Measurements from ENCODE around the gene NT5DC2.
"Not testable (repeated sequence)": the region's sequence is repeated elsewhere in the genome, so short reads cannot be mapped to it uniquely, and the experiment has no call there.

NT5DC2 gene

GRCh38 chr3:52536369-52537164, 2.9 kb upstream of the NT5DC2 start, which contains the start of gene UQCC5:
Gene UQCC5, plus strand, starts transcription at chr3:52536605. Its CDS starts 151 bp downstream, at chr3:52536756.
- DNase-seq, result peak; percentile 98

- DNase-seq, result no peak
These were observed 2.4 kb upstream of the NT5DC2 start for GRCh38 chr3:52536112-52536368.

- no peak for DNase-seq
These were observed 1.9 kb upstream of the NT5DC2 start for GRCh38 chr3:52535411-52536111.

GRCh38 chr3:52534281-52535183, 875 bp upstream of the NT5DC2 start:
- no peak for DNase-seq

- no peak for DNase-seq
These were observed 627 bp downstream of the NT5DC2 start for GRCh38 chr3:52532838-52533622.

GRCh38 chr3:52532517-52532837, 1.2 kb downstream of the NT5DC2 start:
- DNase-seq, result peak; percentile 37

DNA sequence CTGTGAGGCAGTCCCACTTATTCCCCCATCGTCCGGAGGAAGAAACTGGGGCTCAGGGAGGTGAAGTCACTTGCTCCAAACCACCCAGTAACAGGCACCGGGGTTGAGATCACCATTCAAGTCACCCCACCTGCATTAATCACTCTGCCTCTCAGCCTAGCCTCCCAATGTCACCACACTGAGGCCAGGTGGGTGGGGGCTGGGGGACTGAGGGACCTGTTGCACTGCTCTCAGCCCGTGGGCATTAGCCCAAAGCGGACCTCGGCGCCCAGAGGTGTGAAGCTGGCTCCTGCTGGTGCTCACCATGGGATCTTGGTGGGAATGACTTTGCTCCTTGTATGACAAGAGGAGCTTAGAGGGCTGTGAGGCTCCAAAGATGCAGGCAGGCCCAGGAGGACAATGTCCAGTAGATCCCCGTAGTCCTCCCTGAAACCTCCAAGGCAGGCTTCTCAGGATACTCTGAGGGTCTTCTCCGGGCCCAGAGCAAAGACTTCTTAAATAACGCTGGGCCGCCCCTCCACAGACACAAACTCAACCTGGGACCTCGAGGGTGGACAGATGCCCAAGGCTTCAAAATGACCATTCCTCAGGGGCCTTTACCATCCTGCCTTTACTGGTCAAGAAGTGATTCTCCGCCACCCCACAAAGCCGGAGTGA, 1.7 kb downstream of the NT5DC2 start:
- no peak for DNase-seq

DNA sequence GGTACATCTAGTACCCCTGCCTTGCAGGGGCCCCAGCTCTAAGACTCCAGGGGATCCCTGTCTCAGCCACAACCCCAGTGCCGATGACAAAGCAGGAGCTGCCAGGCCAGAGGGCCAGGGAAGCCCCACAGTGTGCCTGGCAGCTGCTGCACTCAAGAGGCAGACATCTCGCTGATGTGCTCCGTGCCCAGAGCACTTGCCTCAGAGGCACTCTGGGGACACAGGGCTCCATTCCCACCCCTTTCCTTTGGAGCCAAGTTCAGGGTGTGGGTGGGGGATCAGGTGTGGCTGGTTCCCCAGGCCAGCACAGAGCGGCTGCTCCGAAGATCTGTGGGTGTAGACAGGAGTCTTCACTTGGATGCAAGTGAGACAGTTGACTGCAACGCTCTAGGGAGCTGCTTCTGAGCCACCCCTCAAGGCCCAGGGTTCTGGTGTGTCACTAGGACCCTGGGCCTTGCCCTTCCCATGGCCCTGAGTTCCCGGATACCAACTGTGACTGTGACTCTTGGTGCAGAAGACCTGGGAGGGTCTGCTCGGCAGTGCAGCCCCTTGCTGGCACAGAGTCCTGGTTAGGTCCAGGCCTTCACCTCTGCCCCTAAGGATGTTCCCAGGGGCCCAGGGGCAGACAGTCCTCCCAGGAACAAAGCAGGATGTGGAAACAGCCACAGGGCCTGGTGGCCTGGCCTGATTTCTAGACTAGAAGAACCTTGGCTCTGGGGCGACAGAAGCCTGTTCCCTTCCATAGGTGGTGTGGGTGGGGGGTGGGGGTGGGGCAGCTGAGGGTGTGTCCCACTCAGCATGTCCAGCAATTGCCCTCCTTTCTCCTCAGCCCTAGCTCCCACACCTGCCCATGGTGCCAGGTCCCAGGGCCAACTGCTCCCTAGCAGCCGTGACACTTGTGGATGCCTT, 2.5 kb downstream of the NT5DC2 start:
- no peak for DNase-seq

- no peak for DNase-seq
These were observed 4.0 kb downstream of the NT5DC2 start for GRCh38 chr3:52529376-52530333.

GRCh38 chr3:52528586-52529375, 4.9 kb downstream of the NT5DC2 start:
- no peak for DNase-seq

- DNase-seq, result no peak
These were observed 5.7 kb downstream of the NT5DC2 start for GRCh38 chr3:52527732-52528585.

- no peak for DNase-seq
These were observed 6.5 kb downstream of the NT5DC2 start for GRCh38 chr3:52527039-52527731.

DNA sequence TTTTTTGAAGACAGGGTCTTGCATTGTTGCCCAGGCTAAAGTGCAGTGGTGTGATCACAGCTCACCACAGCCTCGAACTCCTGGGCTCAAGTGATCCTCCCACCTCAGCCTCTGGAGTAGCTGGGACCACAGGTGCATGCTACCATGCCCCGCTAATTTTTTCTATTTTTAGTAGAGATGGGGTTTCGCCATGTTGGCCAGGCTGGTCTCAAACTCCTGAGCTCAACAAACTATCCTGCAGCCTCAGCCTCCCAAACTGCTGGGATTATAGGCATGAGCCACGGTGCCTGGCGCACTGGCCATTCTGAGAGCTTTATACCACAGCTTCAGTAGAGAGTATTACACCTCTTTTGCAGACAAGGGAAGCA, 7.0 kb downstream of the NT5DC2 start:
- DNase-seq, result not testable (repeated sequence)

DNA sequence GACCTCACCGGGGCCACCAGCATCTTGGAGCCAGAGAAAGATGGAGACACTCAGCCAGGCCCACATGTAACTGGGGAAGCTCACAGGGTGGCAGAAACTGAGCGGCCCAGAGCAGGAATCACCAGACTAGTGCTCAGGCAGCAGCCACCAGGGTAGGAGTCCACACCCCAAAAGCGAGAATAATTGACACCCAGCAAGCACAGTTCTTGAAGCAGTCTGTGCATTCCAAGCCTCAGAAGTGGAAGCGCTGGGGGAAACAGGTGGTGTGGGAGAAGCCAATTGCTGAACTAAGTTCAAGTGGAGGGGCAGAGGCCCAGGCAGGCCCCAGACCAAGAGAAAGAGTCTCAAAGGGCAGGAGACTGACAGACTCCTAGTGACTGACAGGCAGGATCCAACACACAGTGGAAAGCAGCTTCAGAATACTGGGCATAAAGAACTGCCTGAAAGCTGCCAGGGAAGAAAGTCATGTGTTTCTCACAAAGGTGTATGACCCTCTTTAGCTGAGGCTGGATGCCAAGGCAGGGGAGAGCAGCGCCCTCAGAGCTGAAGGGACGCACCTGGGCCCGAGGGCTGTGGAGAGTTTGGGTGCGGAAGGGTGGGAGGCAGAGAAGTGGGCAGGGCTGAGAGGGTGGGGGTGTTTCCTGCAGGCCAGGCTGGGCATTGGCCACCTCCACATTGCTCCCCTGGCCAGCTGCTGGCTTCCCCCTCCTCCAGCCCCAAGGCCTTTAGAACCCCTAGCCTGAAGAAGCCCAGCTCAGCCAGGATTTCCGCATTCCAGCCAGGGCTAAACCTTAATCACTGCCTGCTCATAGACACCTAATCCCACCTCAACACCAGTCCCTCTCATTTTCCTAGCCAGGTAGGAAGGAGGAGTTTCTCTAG, 7.7 kb downstream of the NT5DC2 start:
- no peak for DNase-seq

DNA sequence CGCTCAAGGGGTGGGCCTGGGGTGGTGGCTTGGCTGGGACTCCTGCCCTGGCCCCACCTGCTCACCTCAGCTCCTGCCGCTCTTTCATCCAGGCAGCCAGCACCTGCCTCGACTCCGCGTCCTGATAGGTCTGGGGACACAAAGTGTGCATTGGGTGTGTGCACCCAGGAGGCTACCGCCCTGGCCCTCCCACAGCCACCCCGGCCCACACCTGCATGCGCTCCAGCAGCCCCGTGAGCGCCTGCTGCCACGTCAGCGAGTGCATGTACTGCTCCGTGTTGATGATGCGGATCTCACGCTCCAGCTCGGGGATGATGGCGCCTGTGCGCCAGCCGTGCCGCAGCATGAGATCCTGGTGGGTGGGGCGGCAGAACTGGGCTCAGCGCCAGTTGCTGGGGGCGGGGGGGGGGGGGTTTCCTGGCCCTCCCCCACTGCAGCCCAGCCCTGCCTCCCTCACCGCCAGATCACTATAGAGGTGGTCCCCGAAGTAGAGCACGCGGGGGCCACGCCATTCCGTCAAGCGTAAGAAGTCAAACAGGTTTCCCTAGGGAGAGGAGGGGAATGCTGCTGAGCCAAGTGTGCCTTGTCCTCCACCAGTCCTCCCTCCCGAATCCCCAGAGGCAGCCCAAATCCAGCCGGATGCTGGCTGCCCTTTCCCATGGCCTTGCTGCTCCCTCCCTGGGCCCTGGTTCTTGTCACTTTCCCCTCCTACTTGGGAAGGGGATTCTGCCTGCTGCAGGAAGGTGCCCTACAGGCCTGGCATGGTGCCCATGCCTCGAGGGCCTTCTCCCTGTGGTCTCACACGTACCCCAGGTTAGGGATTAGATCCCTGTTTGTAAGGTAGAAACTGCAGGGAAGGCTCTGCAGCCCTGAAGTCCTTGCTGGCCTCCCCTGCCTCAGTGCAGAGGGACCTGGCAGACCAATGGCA, 8.6 kb downstream of the NT5DC2 start:
- no peak for DNase-seq

Measured in MV-4-11 (cell line).